Astrocyte (in vitro differentiated cells and primary cell): ENCODE measurements around the gene UCP2. TPM values are rescaled to one million over a fixed set of nuclear protein-coding genes. Genes with fewer than 3 reads are reported as not detected.

Source experiments
- DNase-seq: peaks from one replicate; pipeline ENCODE4 v3.0.0-alpha.2; 2010; ENCODE audit warnings: low read depth
- FAIRE-seq: peaks from 2 replicates; lab custom pipeline; 2011; peaks lifted over from hg19 to GRCh38; lab: Jason Lieb, UNC
- H2AFZ ChIP-seq: 2 replicates; pipeline ENCODE4 v1.6.0; 2012; ENCODE audit warnings: low read depth, low read length, inconsistent platforms
- H3K27ac ChIP-seq: 2 replicates; pipeline ENCODE4 v1.5.1; 2011; ENCODE audit warnings: low read depth, low read length, inconsistent platforms
- H3K27me3 ChIP-seq: 2 replicates; pipeline ENCODE4 v1.6.0; 2011; ENCODE audit warnings: low read length, inconsistent platforms; ENCODE audit not compliant: insufficient read depth
- H3K36me3 ChIP-seq: 2 replicates; pipeline ENCODE4 v1.5.1; 2011; ENCODE audit warnings: low read length, inconsistent platforms; ENCODE audit not compliant: insufficient read depth
- H3K4me1 ChIP-seq: 2 replicates; pipeline ENCODE4 v1.5.1; 2011; ENCODE audit warnings: low read length, inconsistent platforms; ENCODE audit not compliant: insufficient read depth
- H3K4me2 ChIP-seq: 2 replicates; pipeline ENCODE4 v1.6.0; 2012; ENCODE audit warnings: low read length, inconsistent platforms
- H3K4me3 ChIP-seq: 2 replicates; pipeline ENCODE4 v1.5.1; 2011; ENCODE audit warnings: low read depth, mild to moderate bottlenecking, low read length, inconsistent platforms; ENCODE audit not compliant: insufficient read depth
- H3K79me2 ChIP-seq: 2 replicates; pipeline ENCODE4 v1.6.0; 2012; ENCODE audit warnings: mild to moderate bottlenecking, low read length, inconsistent platforms; ENCODE audit not compliant: insufficient read depth
- H3K9ac ChIP-seq: 2 replicates; pipeline ENCODE4 v1.6.0; 2012; ENCODE audit warnings: mild to moderate bottlenecking, low read length, inconsistent platforms
- H3K9me3 ChIP-seq: 2 replicates; pipeline ENCODE4 v1.5.1; 2012; ENCODE audit warnings: low read depth, mild to moderate bottlenecking, low read length, inconsistent platforms; ENCODE audit not compliant: insufficient read depth
- H4K20me1 ChIP-seq: 2 replicates; pipeline ENCODE4 v1.6.0; 2012; ENCODE audit warnings: low read length, inconsistent platforms; ENCODE audit not compliant: insufficient read depth
- H3K27ac Mint-ChIP-seq: one replicate; pipeline ENCODE4 v1.8.0; 2021; ENCODE audit warnings: mild to moderate bottlenecking, mixed read lengths; ENCODE audit not compliant: unreplicated experiment
- H3K27me3 Mint-ChIP-seq: one replicate; pipeline ENCODE4 v1.8.0; 2021; ENCODE audit warnings: low read depth, mixed read lengths; ENCODE audit not compliant: unreplicated experiment
- H3K36me3 Mint-ChIP-seq: one replicate; pipeline ENCODE4 v1.8.0; 2021; ENCODE audit warnings: low read depth, mixed read lengths; ENCODE audit not compliant: unreplicated experiment
- H3K4me1 Mint-ChIP-seq: one replicate; pipeline ENCODE4 v1.8.0; 2021; ENCODE audit warnings: low read depth, mixed read lengths; ENCODE audit not compliant: unreplicated experiment
- H3K4me3 Mint-ChIP-seq: one replicate; pipeline ENCODE4 v1.8.0; 2021; ENCODE audit warnings: mild to moderate bottlenecking, moderate library complexity, mixed read lengths; ENCODE audit not compliant: unreplicated experiment
- H3K9me3 Mint-ChIP-seq: one replicate; pipeline ENCODE4 v1.8.0; 2021; ENCODE audit warnings: mild to moderate bottlenecking, mixed read lengths; ENCODE audit not compliant: unreplicated experiment
- EZH2 ChIP-seq: IDR thresholded peaks from 2 replicates; pipeline ENCODE4 v1.6.1; 2012; ENCODE audit warnings: mild to moderate bottlenecking, low read length, inconsistent platforms; ENCODE audit not compliant: insufficient read depth
- total RNA-seq: library from RNA; stranded (reverse); gene quantifications from 2 replicates; pipeline ENCODE4 v1.2.1, GENCODE V29; 2021
- TF ChIP-seq, protein P1 (sequence below): IDR thresholded peaks from 2 replicates; pipeline ENCODE4 v1.5.1; 2011; ENCODE audit warnings: low read depth, mild to moderate bottlenecking, inconsistent platforms, low read length, moderate library complexity; ENCODE audit not compliant: insufficient read depth

Gene UCP2
- total RNA-seq, 1 donor from 2014 or later = 83.0 TPM

DNA sequence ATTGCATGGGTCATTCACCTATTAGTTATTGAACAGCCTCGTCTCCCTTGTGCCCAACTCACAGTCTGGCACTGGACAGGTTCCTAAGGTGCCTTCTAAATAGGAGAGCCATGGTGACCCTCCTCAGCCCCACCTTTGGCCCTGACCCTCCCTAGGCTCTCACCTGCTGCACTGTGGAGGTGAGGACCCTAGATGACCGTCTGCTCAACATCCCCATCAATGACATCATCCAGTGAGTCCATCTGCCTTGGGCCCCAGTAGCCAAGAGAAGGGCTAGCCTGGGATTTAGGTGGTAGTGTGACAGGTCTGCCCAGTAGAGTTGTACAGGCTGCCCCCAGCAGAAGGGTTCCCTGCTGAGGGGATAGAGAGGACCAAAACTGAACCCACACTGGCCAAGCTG, 13.6 kb downstream of the UCP2 start:
- no peaks in the 10 kb centered on the region for H3K9me3 Mint-ChIP-seq
- Histone ChIP-seq H3K79me2 (no peaks in the 10 kb centered on the region), H3K4me2 (no peak overlapping the region), H3K27me3 (no peaks in the 10 kb centered on the region), H3K36me3 (no peaks in the 10 kb centered on the region), H3K27ac (no peak overlapping the region), H3K9me3 (no peaks in the 10 kb centered on the region), H3K4me3 (no peak overlapping the region), H2AFZ (no peak overlapping the region), H3K9ac (no peak overlapping the region), H3K4me1 (no peaks in the 10 kb centered on the region), H4K20me1 (no peaks in the 10 kb centered on the region)
- TF ChIP-seq, protein P1, sequence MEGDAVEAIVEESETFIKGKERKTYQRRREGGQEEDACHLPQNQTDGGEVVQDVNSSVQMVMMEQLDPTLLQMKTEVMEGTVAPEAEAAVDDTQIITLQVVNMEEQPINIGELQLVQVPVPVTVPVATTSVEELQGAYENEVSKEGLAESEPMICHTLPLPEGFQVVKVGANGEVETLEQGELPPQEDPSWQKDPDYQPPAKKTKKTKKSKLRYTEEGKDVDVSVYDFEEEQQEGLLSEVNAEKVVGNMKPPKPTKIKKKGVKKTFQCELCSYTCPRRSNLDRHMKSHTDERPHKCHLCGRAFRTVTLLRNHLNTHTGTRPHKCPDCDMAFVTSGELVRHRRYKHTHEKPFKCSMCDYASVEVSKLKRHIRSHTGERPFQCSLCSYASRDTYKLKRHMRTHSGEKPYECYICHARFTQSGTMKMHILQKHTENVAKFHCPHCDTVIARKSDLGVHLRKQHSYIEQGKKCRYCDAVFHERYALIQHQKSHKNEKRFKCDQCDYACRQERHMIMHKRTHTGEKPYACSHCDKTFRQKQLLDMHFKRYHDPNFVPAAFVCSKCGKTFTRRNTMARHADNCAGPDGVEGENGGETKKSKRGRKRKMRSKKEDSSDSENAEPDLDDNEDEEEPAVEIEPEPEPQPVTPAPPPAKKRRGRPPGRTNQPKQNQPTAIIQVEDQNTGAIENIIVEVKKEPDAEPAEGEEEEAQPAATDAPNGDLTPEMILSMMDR = no peak
- no peak for TF ChIP-seq EZH2
- peaks cover 3% of the 10 kb centered on the region for H3K36me3 Mint-ChIP-seq
- H3K4me1 Mint-ChIP-seq = peaks cover 5% of the 10 kb centered on the region
- no peaks in the 10 kb centered on the region for H3K27me3 Mint-ChIP-seq
- no peak for FAIRE-seq
- H3K4me3 Mint-ChIP-seq = no peak overlapping the region
- no peak for DNase-seq
- no peak overlapping the region for H3K27ac Mint-ChIP-seq

DNA sequence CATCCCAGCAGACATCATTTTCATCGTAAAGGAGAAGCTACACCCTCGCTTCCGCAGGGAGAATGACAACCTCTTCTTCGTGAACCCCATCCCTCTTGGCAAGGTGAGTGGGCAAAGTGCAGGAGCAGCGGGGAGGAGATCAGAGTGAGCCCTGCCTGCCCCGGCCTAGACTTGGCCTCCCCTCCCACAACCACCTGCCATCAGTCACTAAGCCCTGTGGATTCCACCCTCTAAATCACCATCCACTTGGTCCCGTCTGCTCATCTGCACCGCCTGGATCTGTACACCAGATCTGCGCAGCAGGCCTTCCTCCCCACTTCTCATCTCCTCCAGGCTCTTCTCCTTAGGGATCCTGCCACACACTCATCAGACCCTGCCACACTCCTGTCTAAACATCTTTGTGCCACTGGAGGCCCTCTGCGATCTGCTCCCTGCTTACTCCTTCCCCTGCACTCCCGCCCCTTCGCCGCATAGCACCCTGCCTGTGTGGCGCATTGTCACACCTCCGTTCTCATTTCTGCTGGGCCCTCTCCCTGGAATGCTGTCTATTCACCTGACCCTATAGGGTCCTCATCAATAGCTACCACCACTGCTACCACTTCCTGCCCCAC, 14.2 kb downstream of the UCP2 start:
- peak overlapping the region; percentile 5 for H3K4me3 Mint-ChIP-seq
- FAIRE-seq = no peak
- no peak overlapping the region for H3K27ac ChIP-seq
- H3K36me3 Mint-ChIP-seq = peaks cover 3% of the 10 kb centered on the region
- peaks cover 3% of the 10 kb centered on the region for H3K4me1 Mint-ChIP-seq
- no peaks in the 10 kb centered on the region for H3K79me2 ChIP-seq
- H4K20me1 ChIP-seq = no peaks in the 10 kb centered on the region
- H3K4me2 ChIP-seq = no peak overlapping the region
- no peaks in the 10 kb centered on the region for H3K9me3 ChIP-seq
- H3K9me3 Mint-ChIP-seq = no peaks in the 10 kb centered on the region
- H3K27ac Mint-ChIP-seq = no peak overlapping the region
- no peak for DNase-seq
- TF ChIP-seq EZH2 = no peak
- TF ChIP-seq, protein P1 = no peak
- no peaks in the 10 kb centered on the region for H3K27me3 Mint-ChIP-seq
- H3K27me3 ChIP-seq = no peaks in the 10 kb centered on the region
- no peaks in the 10 kb centered on the region for H3K4me1 ChIP-seq
- no peak overlapping the region for H2AFZ ChIP-seq
- no peak overlapping the region for H3K9ac ChIP-seq
- H3K36me3 ChIP-seq = no peaks in the 10 kb centered on the region
- no peak overlapping the region for H3K4me3 ChIP-seq

DNA sequence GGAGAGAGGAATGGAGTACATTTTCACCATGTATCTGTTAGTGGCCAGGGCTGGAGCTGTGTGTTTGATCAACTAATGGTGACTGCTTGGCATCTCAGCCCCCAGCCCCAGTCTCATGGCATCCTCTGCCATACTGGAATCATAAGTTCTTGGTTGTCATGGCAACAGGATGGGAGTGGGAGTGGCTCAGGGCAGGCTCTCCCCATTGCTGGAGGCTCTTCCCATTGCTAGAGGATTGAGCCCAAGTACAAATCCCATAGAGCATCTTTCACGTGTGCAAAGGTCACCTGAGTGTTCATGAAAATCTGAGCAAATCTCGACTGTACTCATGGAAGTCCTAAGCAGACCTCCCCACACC, 16.9 kb downstream of the UCP2 start:
- Histone ChIP-seq H2AFZ (no peak overlapping the region), H3K4me3 (no peak overlapping the region), H4K20me1 (no peaks in the 10 kb centered on the region), H3K9ac (no peak overlapping the region), H3K27ac (no peak overlapping the region), H3K9me3 (no peaks in the 10 kb centered on the region), H3K4me1 (no peaks in the 10 kb centered on the region), H3K27me3 (no peaks in the 10 kb centered on the region), H3K36me3 (no peaks in the 10 kb centered on the region), H3K79me2 (no peaks in the 10 kb centered on the region), H3K4me2 (no peak overlapping the region)
- Mint-ChIP-seq H3K4me1 (peaks cover 5% of the 10 kb centered on the region), H3K9me3 (no peaks in the 10 kb centered on the region), H3K27ac (no peak overlapping the region), H3K4me3 (no peak overlapping the region), H3K36me3 (no peaks in the 10 kb centered on the region), H3K27me3 (no peaks in the 10 kb centered on the region)
- TF ChIP-seq, protein P1 = no peak
- no peak for TF ChIP-seq EZH2
- no peak for DNase-seq
- no peak for FAIRE-seq
